NCI-H2171 treated with DMSO at 0.1 percent for 48 hours (cell line): ENCODE measurements around the gene FRAS1.
"Not testable (repeated sequence)": the region's sequence is repeated elsewhere in the genome, so short reads cannot be mapped to it uniquely, and the experiment has no call there.

Experiments
- DNase-seq: peaks from one replicate; lab custom pipeline; 2025; lab: John Stamatoyannopoulos, UW

The FRAS1 gene

DNA sequence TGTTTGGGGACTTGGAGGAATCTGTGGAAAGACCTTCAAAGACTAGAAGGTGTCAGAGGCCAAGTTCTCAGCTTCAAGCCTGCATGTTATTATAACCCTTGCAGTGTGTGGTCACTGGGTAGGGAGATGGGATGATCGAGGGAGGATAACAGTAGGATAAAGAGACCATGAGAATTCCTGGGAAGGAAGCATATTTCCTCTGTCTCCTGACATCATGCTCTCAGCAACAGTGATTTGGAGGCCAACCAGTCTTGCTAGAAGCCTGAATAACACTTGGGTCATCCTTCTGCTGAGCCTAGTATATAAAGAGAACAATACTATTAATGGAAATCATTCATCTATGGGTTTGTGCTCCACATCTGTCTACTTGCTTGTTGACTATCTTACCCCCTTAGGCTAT lies 453.6 kb downstream of the FRAS1 start:
- DNase-seq: no peak

DNA sequence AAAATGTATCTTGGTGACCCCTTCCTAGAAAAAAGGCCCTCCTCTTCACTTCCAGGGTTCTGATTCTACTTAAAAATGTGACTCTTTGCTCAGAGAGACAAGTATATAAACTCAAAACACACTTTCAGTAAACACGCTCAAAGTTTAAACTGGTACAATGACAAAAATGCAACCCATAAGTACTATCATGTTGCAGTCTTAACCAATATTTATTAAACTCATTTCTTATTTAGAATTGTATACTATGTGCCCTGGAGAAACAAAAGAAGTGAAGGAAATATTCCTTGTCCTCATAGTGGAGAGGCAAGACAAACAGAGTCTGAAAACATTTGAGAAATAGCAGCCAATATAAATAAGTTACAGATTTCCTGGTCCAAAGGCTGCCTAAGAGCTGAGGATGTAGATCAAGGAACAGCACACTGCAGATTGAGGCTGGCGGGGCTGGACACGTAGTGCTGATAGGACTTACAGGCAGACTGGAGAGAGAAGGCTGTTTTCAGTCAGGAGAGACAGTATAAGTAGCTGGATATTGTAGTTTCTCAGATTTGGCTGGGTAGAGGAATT lies 455.3 kb downstream of the FRAS1 start:
- no peak for DNase-seq

GRCh38 chr4:78513411-78513975 lies 456.4 kb downstream of the FRAS1 start:
- DNase-seq: no peak

DNA sequence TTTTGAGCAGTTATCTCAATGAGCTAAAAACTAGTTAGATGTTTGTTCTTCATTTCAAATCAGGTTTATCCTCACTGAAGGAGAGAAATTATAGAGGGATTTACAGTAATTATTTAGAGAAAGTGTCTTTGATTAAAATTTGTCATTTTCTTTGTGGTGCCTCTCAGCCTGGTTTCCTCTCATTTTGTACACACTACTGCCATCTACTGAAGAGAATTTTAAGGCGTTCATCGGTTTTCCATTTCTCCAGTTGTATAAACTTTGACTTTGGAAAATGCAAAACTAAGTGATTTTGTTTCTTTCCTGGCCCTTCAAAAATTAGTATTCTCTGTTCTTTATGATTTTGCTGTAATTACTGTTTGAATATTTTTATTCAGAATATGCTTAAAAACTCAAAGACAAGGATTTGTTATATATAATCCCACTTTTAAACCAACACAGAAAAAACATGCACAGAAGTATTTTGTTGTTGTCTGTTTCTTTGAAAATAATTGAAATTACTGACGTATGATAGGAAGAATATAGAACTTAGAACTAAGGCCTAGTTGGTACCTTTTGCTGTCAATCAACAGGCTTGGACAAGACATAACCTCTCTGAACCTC lies 460.0 kb downstream of the FRAS1 start:
- DNase-seq: peak; percentile 15

DNA sequence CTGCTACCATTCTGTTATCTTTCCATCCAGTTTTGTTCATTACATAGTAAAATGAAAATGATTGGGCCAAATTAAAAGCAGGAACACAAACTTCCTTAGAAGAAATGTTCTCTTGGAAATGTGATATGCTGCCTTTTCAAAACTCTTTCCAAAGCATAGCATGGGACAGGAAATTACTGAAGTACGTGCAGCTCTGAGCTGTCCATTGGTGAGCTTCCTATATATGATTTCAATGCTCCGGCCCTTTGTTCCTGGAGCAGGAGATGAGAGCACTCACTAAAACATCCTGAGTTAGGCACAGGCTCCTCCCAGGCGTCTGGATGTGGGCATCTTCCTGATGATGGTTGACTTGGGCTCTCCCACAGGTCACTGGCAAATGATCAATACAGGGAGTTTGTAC lies 461.4 kb downstream of the FRAS1 start:
- no peak for DNase-seq

DNA sequence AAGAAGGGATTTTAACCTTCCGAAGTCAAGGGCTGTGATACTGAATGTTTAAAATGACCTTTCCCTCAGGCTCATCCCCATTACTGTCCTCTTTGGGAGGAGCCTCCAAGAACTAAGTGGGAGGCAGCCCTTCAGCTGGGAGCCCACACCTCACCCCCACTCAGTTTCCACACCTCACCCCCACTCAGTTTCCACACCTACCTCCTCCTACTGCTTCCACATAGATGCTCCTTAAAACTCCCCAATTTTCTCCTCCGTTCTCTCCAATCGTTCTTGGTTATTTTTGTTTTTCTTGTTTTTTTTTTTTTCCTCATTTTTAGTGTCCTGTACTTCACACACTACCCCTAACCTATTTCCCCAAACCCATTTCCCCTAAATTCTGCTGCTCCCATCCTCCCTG lies 462.8 kb downstream of the FRAS1 start:
- DNase-seq: no peak

DNA sequence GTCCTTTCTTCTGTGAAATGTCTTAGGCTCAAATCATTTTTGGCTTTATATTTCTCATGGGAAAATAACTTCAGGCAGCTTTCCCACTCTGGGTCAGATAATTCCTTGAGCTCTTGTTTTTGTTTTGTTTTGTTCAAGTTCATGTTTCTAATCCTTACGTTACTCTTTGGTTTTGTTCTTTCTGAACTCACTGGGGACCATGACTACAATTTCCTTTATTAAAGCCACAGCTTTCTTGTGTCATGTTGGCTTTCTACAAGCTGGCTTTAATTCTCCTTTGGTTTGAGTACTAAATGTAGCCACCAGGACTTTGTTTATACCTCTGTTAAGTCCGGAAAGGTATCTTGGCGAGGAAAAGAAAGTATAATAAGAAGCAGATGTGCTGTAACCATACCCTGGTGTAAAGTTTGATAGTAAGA lies 463.7 kb downstream of the FRAS1 start:
- DNase-seq: no peak

GRCh38 chr4:78524009-78524408 lies 466.9 kb downstream of the FRAS1 start:
- DNase-seq: no peak

DNA sequence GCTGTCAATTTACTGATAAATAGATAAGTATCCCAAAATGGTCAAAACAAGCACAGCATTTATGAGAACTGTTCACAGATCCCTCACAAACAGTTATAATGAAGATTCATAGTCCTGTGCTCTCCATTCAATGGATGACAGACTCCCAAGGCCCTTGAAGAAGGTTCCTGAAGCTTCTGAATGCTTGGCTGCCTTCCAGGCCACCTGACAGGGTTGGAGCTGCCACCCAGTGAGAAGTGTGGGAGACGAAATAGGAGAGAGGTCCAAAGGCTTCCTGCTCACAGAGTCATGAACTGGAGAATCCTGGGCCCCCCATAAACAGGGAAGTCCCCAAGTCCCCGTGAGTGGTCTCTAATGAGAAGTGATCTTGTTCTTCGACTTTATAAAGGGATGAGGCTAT lies 468.4 kb downstream of the FRAS1 start:
- DNase-seq: no peak

- no peak for DNase-seq
These were observed 470.0 kb downstream of the FRAS1 start for GRCh38 chr4:78527103-78527502.

- DNase-seq: no peak
These were observed 470.4 kb downstream of the FRAS1 start for GRCh38 chr4:78527555-78527954.

- DNase-seq: no peak
These were observed 471.2 kb downstream of the FRAS1 start for GRCh38 chr4:78528327-78528726.

GRCh38 chr4:78529569-78530209 lies 472.6 kb downstream of the FRAS1 start:
- DNase-seq: no peak

DNA sequence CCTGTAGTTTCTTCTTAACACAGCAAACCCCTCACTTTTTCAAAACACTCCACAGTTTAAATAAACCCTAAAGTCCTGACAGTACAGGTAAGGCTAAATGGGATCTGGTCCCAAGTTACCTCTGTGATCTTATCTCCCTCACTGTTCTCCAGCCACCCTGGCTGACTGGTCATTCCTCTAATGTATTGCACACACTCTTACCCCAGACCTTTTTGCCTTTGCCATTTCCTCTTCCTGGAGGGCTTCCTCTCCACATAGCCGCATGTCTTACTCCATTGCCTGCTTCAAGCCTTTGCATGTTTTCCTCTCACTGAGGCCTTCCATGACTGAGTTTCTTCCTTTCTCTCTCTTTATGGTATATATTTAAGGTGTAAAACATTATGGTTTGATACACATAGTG lies 474.9 kb downstream of the FRAS1 start:
- DNase-seq: no peak

DNA sequence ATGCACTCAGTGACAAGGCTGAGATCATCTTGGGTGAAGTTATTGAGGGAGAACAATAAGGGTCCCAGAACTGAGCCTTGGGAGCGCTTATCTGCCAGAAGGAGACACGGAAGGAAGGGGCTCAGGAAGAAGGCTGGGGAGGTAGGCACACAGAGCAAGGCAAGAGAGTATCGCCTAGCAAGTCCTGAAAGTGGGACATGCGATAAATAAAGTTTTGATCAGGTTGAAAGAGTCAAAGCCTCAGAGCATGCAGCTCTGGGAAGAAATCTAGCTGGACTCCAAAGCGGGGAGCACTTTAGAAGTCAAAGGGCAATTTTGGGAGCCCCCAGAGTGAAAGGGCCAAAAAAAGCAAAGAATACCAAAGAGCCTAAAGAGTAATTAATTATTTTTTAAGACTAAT lies 476.7 kb downstream of the FRAS1 start:
- DNase-seq: no peak

- DNase-seq: no peak
These were observed 477.3 kb downstream of the FRAS1 start for GRCh38 chr4:78534286-78534955.

DNA sequence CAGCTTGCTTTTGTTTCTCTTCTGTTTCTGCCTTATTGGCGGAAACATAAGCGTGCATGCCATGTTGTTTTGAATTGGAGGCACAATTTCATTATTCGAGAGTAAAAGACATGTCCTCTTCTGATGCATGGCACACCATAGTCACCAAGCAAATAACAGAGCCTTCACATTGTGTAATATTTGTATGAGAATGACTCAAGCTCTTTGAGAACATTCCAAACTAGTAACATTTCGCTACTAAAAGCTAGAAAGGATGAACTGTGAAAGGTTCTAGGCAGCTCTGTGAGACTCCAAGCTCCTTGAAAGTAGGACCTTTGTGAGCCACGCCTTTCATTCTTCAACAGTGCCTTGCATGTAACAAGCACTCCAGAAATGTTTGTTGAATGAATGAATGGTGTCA lies 485.2 kb downstream of the FRAS1 start:
- DNase-seq: no peak

DNA sequence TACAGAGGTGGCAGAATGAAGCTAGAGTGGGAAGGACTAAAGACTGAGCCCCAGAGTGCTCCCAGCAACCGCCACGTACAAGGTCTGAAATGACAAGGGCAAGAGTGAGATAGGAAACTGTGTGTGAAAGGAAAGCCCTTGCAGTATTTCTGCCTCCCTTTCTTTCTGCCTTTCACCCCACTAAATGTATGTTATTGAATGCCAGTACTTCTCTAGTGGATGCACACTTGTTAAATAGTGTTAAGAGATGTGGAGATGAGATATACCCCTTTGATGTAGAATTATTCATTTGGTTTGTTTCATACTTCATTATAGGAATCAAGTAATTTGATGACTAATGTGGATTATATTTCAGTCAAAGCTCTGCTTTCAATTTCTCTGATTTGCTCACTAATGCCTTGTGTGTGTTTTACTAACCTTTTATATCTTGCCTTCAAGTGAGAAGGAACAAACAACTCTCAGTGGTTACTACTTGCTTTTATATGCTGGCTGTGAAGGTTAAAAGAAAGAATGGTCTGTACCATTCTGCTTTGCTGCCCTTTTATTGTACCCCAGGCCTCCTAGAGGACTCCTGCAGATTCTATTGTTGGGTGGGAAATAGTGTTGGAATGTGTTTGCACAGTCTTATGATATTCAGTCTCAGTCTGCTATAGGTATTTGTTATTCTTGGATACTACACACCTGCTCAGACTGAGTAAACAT lies 486.5 kb downstream of the FRAS1 start:
- DNase-seq: no peak

GRCh38 chr4:78544678-78545077 lies 487.6 kb downstream of the FRAS1 start:
- no peak for DNase-seq

DNA sequence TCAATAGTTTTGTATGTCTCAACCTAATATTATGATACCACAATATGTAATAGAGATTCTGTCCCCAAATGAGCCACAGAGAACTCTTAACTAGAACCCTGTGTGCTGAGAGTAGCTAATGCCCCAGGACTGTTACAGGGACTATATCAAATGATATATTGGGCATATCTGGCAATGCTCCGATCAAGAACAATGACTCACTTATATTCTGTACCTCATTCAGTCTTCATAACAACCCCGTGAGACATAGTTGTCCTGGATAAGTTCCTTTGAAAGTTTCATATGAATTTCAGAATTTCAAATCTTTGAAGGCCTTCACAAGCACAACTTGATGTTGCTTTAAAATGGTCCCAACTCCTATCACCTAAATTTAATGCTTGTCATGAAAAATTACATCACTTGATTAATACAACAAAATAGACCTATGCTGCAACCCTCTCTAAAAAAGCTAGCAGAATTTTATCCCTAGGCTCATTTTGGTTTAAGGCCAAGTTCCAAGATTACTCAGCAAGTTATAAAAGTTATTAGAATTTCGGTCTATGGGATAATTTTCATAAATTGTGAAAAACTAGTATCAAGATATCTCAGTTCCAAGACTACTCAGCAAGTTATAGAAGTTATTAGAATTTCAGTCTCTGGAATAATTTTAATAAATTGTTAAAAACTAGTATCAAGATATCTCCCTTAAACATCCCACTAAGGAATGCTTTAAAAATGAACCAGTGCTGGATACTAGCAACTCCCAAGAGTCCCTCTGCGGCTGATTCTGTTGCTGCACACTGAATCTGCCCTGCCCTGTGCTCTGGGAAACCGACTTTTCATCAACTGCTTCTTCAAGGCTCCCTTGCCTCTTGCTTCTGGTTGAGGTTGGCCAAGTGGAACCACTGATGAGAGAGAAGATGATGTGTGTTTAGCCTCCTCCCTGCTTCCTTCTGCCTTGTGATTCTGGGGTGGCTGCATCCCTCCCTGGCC lies 488.4 kb downstream of the FRAS1 start:
- DNase-seq: no peak

DNA sequence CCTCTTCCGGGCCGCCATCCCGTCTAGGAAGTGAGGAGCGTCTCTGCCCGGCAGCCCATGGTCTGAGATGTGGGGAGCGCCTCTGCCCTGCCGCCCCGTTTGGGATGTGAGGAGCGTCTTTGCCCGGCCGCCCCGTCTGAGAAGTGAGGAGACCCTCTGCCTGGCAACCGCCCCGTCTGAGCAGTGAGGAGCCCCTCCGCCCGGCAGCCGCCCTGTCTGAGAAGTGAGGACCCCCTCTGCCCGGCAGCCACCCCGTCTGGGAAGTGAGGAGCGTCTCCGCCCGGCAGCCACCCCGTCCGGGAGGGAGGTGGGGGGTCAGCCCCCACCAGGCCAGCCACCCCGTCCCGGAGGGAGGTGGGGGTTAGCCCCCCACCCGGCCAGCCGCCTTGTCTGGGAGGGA lies 490.8 kb downstream of the FRAS1 start:
- not testable (repeated sequence) for DNase-seq
